GM19328 (cell line): Measurements from ENCODE around the gene ZNF74.
"Not testable (repeated sequence)": the region's sequence is repeated elsewhere in the genome, so short reads cannot be mapped to it uniquely, and the experiment has no call there.

Experiments
- ATAC-seq: cut with Tn5 transposase; IDR thresholded peaks from one replicate; pipeline ENCODE4 v1.9.1; 2021; ENCODE audit warnings: mild to moderate bottlenecking, moderate library complexity; ENCODE audit not compliant: unreplicated experiment

The ZNF74 gene

GRCh38 chr22:20374130-20374529 is 19.8 kb upstream of the ZNF74 start:
- ATAC-seq = not testable (repeated sequence)

GRCh38 chr22:20376281-20376680 is 17.7 kb upstream of the ZNF74 start:
- ATAC-seq = not testable (repeated sequence)

GRCh38 chr22:20376983-20377382 is 17.0 kb upstream of the ZNF74 start:
- ATAC-seq = not testable (repeated sequence)

- no peak for ATAC-seq
Observed at GRCh38 chr22:20378110-20378509, 15.8 kb upstream of the ZNF74 start.

GRCh38 chr22:20378684-20379083 is 15.3 kb upstream of the ZNF74 start:
- not testable (repeated sequence) for ATAC-seq

GRCh38 chr22:20380486-20380885 is 13.5 kb upstream of the ZNF74 start:
- ATAC-seq = no peak

- ATAC-seq = no peak
Observed at GRCh38 chr22:20383538-20383937, 10.4 kb upstream of the ZNF74 start.

GRCh38 chr22:20384171-20384570 is 9.8 kb upstream of the ZNF74 start:
- no peak for ATAC-seq

GRCh38 chr22:20384865-20385264 is 9.1 kb upstream of the ZNF74 start:
- no peak for ATAC-seq

- no peak for ATAC-seq
Observed at GRCh38 chr22:20386336-20386735, 7.6 kb upstream of the ZNF74 start.

GRCh38 chr22:20386972-20387371 is 7.0 kb upstream of the ZNF74 start:
- ATAC-seq = no peak

- ATAC-seq = no peak
Observed at GRCh38 chr22:20388200-20388599, 5.8 kb upstream of the ZNF74 start.

GRCh38 chr22:20389288-20389687 is 4.7 kb upstream of the ZNF74 start:
- no peak for ATAC-seq

- ATAC-seq = no peak
Observed at GRCh38 chr22:20390394-20390907, 3.5 kb upstream of the ZNF74 start.

- no peak for ATAC-seq
Observed at GRCh38 chr22:20391222-20391621, 2.7 kb upstream of the ZNF74 start.

- not testable (repeated sequence) for ATAC-seq
Observed at GRCh38 chr22:20392365-20392881, 1.5 kb upstream of the ZNF74 start.

GRCh38 chr22:20392983-20393704 is 807 bp upstream of the ZNF74 start:
- ATAC-seq = no peak

GRCh38 chr22:20395181-20395906 is 1.4 kb downstream of the ZNF74 start:
- ATAC-seq = no peak

GRCh38 chr22:20395907-20396287 is 1.9 kb downstream of the ZNF74 start:
- no peak for ATAC-seq

GRCh38 chr22:20396639-20397038 is 2.7 kb downstream of the ZNF74 start:
- no peak for ATAC-seq

- ATAC-seq = no peak
Observed at GRCh38 chr22:20397498-20397897, 3.5 kb downstream of the ZNF74 start.

GRCh38 chr22:20398420-20398819 is 4.5 kb downstream of the ZNF74 start:
- no peak for ATAC-seq
